Lower lobe of right lung (tissue), 2 donors: Measurements from ENCODE around the gene PGLYRP3. TPM values are rescaled to one million over a fixed set of nuclear protein-coding genes. Genes with fewer than 3 reads are reported as not detected.
"Not testable (repeated sequence)": the region's sequence is repeated elsewhere in the genome, so short reads cannot be mapped to it uniquely, and the experiment has no call there.

Experiments used
- ATAC-seq, 2 donors: fragments of 200-7000 bp; cut with Tn5 transposase; one replicate each; pipeline ENCODE4 v1.9.1; 2020 to 2022; ENCODE audit warnings: mild to moderate bottlenecking in 2 of 2, moderate library complexity in 2 of 2
- DNase-seq: peaks from one replicate; pipeline ENCODE4 v3.0.0-alpha.2; 2020
- H3K27ac ChIP-seq: fragments of 200-600 bp; one replicate; pipeline ENCODE4 v1.8.0; 2022
- H3K27me3 ChIP-seq: fragments of 200-600 bp; one replicate; pipeline ENCODE4 v1.8.0; 2022; ENCODE audit warnings: low read depth
- H3K36me3 ChIP-seq: fragments of 200-600 bp; one replicate; pipeline ENCODE4 v1.8.0; 2022; ENCODE audit warnings: mild to moderate bottlenecking
- H3K4me1 ChIP-seq: fragments of 200-600 bp; one replicate; pipeline ENCODE4 v1.8.0; 2022
- H3K4me3 ChIP-seq: fragments of 200-600 bp; one replicate; pipeline ENCODE4 v1.8.0; 2022; ENCODE audit warnings: mild to moderate bottlenecking
- H3K9me3 ChIP-seq: fragments of 200-600 bp; one replicate; pipeline ENCODE4 v1.8.0; 2022
- CTCF ChIP-seq: fragments of 200-600 bp; IDR thresholded peaks from one replicate; pipeline ENCODE4 v1.8.0; 2022; ENCODE audit warnings: antibody characterized with exemption, mild to moderate bottlenecking
- intact Hi-C: fragments of 100-400 bp; cut with DNase I; formaldehyde crosslinking; loops from one replicate; pipeline ENCODE4 v1.11.0; 2022
- total RNA-seq: library from RNA; stranded (reverse); fragmentation: NEBNext Ultra II Directional; extraction: Animal tissue kit (Norgen Biotek cat#: 25700); gene quantifications from one replicate; pipeline ENCODE4 v1.2.1, GENCODE V29; 2021
- donor health status: DM: no; HTN: yes; CAD: no; lungs with severe emphysema.

The PGLYRP3 gene
- total RNA-seq, 1 donor from 2014 or later: not detected

GRCh38 chr1:153349363-153350320 is 36.9 kb upstream of the PGLYRP3 start:
- no peak overlapping the region for H3K4me3 ChIP-seq
- H3K4me1 ChIP-seq: peaks cover 15% of the 10 kb centered on the region
- DNase-seq (no peak), ATAC-seq (no peak)
- no peak overlapping the region for H3K27ac ChIP-seq
- peaks cover 28% of the 10 kb centered on the region for H3K27me3 ChIP-seq
- intact Hi-C loops: no loop called here
- TF ChIP-seq CTCF: no peak
- no peaks in the 10 kb centered on the region for H3K9me3 ChIP-seq
- no peaks in the 10 kb centered on the region for H3K36me3 ChIP-seq

- TF ChIP-seq CTCF: no peak
- H3K9me3 ChIP-seq: no peaks in the 10 kb centered on the region
- DNase-seq (no peak), ATAC-seq (no peak)
- H3K27ac ChIP-seq: no peak within 1 kb of the TSS
- H3K4me3 ChIP-seq: no peak within 1 kb of the TSS
- intact Hi-C loops: no loop called here
- no peaks in the 10 kb centered on the region for H3K36me3 ChIP-seq
- peaks cover 28% of the 10 kb centered on the region for H3K27me3 ChIP-seq
- peaks cover 23% of the 10 kb centered on the region for H3K4me1 ChIP-seq
Observed at GRCh38 chr1:153348511-153349362, 36.0 kb upstream of the PGLYRP3 start, which contains the start of gene PGLYRP4. Gene PGLYRP4, minus strand, starts transcription at chr1:153348841. Its CDS starts 909 bp downstream, at chr1:153347932.

- Histone ChIP-seq H3K27ac (no peak overlapping the region), H3K4me3 (no peak overlapping the region), H3K27me3 (peaks cover 28% of the 10 kb centered on the region), H3K36me3 (no peaks in the 10 kb centered on the region), H3K9me3 (no peaks in the 10 kb centered on the region), H3K4me1 (peaks cover 23% of the 10 kb centered on the region)
- no peak for DNase-seq
- TF ChIP-seq CTCF: no peak
- intact Hi-C loops: no loop called here
- ATAC-seq: no peak
Observed at GRCh38 chr1:153347856-153348255, 35.1 kb upstream of the PGLYRP3 start.

GRCh38 chr1:153347049-153347448 is 34.3 kb upstream of the PGLYRP3 start:
- H3K4me1 ChIP-seq: peaks cover 23% of the 10 kb centered on the region
- intact Hi-C loops, ATAC-seq, H3K4me3 ChIP-seq, H3K9me3 ChIP-seq, H3K27ac ChIP-seq, DNase-seq, H3K36me3 ChIP-seq: not testable (repeated sequence)
- H3K27me3 ChIP-seq: peaks cover 28% of the 10 kb centered on the region

- DNase-seq: no peak
- no peaks in the 10 kb centered on the region for H3K9me3 ChIP-seq
- intact Hi-C loops: no loop called here
- no peak for TF ChIP-seq CTCF
- peaks cover 23% of the 10 kb centered on the region for H3K4me1 ChIP-seq
- no peak overlapping the region for H3K4me3 ChIP-seq
- peaks cover 26% of the 10 kb centered on the region for H3K27me3 ChIP-seq
- ATAC-seq: peak; percentile 54 to 62
- no peaks in the 10 kb centered on the region for H3K36me3 ChIP-seq
- no peak overlapping the region for H3K27ac ChIP-seq
Observed at GRCh38 chr1:153346077-153346723, 33.4 kb upstream of the PGLYRP3 start.
